ENCODE results near the gene ADGRE2.

DNA sequence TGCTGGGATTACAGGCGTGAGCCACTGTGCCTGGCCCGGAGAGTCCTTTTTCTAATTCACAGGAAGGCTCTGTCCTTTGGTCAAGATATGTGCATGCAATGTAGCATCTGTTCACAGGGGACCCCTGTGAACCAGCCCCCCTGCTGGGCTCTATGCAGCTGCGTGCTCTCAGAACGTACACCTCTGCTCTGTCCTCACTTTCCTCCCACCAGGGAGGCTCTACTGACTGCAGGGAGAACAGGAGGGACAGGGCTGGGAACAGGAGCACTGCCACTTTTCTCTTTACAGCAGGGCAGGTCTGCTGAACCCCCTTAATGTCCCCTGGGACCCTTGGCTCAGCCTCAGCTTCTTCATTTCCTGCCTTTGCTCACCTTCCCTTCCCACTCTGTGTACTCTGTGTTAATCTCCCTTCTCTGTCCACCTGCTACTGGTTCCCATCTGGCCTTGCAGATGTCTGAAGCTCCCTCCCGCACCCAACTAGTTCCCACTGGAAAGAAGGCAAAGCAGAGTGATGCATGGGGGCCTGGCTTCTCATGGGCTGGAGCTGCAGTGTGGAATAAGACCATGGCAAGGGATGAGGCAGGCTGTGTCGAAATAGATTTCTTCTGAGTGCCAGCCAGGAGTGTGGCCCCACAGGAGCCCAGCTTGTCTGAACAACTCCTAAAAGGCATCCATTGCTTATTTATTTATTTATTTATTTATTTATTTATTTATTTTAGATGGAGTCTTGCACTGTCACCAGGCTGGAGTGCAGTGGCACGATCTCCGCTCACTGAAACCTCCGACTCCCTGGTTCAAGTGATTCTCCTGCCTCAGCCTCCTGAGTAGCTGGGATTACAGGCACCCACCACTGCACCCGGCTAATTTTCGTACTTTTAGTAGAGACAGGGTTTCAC lies 7.2 kb downstream of the ADGRE2 start:
- no peak for TF ChIP-seq EZH2phosphoT487 (IDR thresholded peaks at IDR 0.05; ENCODE audit: low read depth)
- TF ChIP-seq, protein P1, sequence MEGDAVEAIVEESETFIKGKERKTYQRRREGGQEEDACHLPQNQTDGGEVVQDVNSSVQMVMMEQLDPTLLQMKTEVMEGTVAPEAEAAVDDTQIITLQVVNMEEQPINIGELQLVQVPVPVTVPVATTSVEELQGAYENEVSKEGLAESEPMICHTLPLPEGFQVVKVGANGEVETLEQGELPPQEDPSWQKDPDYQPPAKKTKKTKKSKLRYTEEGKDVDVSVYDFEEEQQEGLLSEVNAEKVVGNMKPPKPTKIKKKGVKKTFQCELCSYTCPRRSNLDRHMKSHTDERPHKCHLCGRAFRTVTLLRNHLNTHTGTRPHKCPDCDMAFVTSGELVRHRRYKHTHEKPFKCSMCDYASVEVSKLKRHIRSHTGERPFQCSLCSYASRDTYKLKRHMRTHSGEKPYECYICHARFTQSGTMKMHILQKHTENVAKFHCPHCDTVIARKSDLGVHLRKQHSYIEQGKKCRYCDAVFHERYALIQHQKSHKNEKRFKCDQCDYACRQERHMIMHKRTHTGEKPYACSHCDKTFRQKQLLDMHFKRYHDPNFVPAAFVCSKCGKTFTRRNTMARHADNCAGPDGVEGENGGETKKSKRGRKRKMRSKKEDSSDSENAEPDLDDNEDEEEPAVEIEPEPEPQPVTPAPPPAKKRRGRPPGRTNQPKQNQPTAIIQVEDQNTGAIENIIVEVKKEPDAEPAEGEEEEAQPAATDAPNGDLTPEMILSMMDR (IDR thresholded peaks at IDR 0.05; ENCODE audit: low read depth, low read length) = no peak
